HepG2 (cell line): ENCODE results near the gene NBPF1. TPM values are rescaled to one million over a fixed set of nuclear protein-coding genes. Genes with fewer than 3 reads are reported as not detected.

Experiments
- CTCF ChIP-seq: sonication (generic); formaldehyde crosslinking; IDR thresholded peaks from 2 replicates; pipeline ENCODE4 v1.5.0; 2020; ENCODE audit warnings: mild to moderate bottlenecking, missing genetic modification reagents, moderate library complexity
- HOXA3 ChIP-seq: sonication (generic); formaldehyde crosslinking; IDR thresholded peaks from 2 replicates; pipeline ENCODE4 v1.5.0; 2020; ENCODE audit warnings: missing genetic modification reagents
- MED1 ChIP-seq: sonication (generic); formaldehyde crosslinking; IDR thresholded peaks from 2 replicates; pipeline ENCODE4 v1.4.0; 2020; ENCODE audit warnings: missing genetic modification reagents
- NR2C2 ChIP-seq: sonication (generic); formaldehyde crosslinking; IDR thresholded peaks from 2 replicates; pipeline ENCODE4 v1.4.0; 2020; ENCODE audit warnings: missing genetic modification reagents, mild to moderate bottlenecking, moderate library complexity, borderline replicate concordance
- SALL1 ChIP-seq: sonication (generic); formaldehyde crosslinking; IDR thresholded peaks from 2 replicates; pipeline ENCODE4 v1.8.0; 2022; ENCODE audit warnings: mild to moderate bottlenecking, missing genetic modification reagents
- ZBTB4 ChIP-seq: sonication (generic); formaldehyde crosslinking; IDR thresholded peaks from 2 replicates; pipeline ENCODE4 v1.4.0; 2020; ENCODE audit warnings: missing genetic modification reagents, mild to moderate bottlenecking, borderline replicate concordance
- ZNF687 ChIP-seq: sonication (generic); formaldehyde crosslinking; IDR thresholded peaks from 2 replicates; pipeline ENCODE4 v1.5.1; 2020; ENCODE audit warnings: mild to moderate bottlenecking, missing genetic modification reagents, moderate library complexity
- polyA plus RNA-seq, 8 experiments: library from polyadenylated mRNA; depleted of rRNA in 3 of 8; stranded (reverse) in 7 of 8; unstranded in 1 of 8; fragments of >200 nt; fragmentation: Illumina TruSeq in 4 of 8; extraction: Trizol in 4 of 8; gene quantifications; 2 replicates each; pipeline versions ENCODE4 v1.2.1 to v1.2.3, GENCODE V29; 2011 to 2016; ENCODE audit warnings: low read depth in 4 of 8, missing spikeins in 1 of 8, mixed read lengths in 1 of 8; ENCODE audit not compliant: insufficient read depth in 1 of 8
- total RNA-seq, 5 experiments: library from RNA; depleted of rRNA; stranded (reverse); fragments of >200 nt; fragmentation: Illumina TruSeq; extraction: Trizol; gene quantifications; 2 replicates each; pipeline ENCODE4 v1.2.3, GENCODE V29; 2016; ENCODE audit warnings: low read depth in 1 of 5

NBPF1 gene
- total and polyA plus RNA-seq, 2 of the 13 experiments (the other 11 are each of a cell fraction or from before 2014, with no cell fraction given): 30.3 to 35.6 TPM

GRCh38 chr1:16649390-16649789, 36.0 kb upstream of the NBPF1 start (continued):
- TF ChIP-seq ZNF687 (peak; percentile 61), SALL1 (CRISPR knock-in tag) (peak; percentile 34; the same call in 1 of the 2 replicates), MED1 (CRISPR knock-in tag) (peak; percentile 65; the same call in 1 of the 2 replicates), CTCF (CRISPR knock-in tag) (0 out of 2 replicates have a peak, but pooled peaks have one; percentile 15), NR2C2 (CRISPR knock-in tag) (peak; percentile 39; the same call in 1 of the 2 replicates), ZBTB4 (peak; percentile 48; the same call in 1 of the 2 replicates), HOXA3 (CRISPR knock-in tag) (peak; percentile 56)
